HepG2 (cell line): ENCODE data around the gene GDE1. TPM values are rescaled to one million over a fixed set of nuclear protein-coding genes. Genes with fewer than 3 reads are reported as not detected.

ENCODE experiments used
- ATAC-seq: fragments of 200-7000 bp; cut with Tn5 transposase; 3 replicates; pipeline ENCODE4 v1.9.1; 2020; ENCODE audit warnings: mild to moderate bottlenecking, moderate library complexity
- BruUV-seq: library from RNA; stranded (reverse); fragments of 400-500 nt; replicated peaks from 2 replicates; lab custom pipeline; 2021; lab: Mats Ljungman, UMichigan
- CTCF ChIA-PET: fragments of 300-600 bp; formaldehyde crosslinking; extraction: SDS; loops from one replicate; lab custom pipeline; 2021; ENCODE audit warnings: low total read pairs, inconsistent platforms, low intra/inter-chr PET ratio; lab: Yijun Ruan, JAX
- POLR2A ChIA-PET: fragments of 350-600 bp; sonication (Branson Sonifier 250); formaldehyde crosslinking; loops from one replicate; lab custom pipeline; 2020; ENCODE audit warnings: antibody characterized with exemption, inconsistent platforms; lab: Yijun Ruan, JAX
- DNase-seq: peaks from one replicate; pipeline ENCODE4 v3.0.0-alpha.2; 2015; ENCODE audit warnings: low spot score
- FAIRE-seq: peaks from 3 replicates; lab custom pipeline; 2011; peaks lifted over from hg19 to GRCh38; lab: Jason Lieb, UNC
- H2AFZ ChIP-seq: one replicate; pipeline ENCODE4 v1.6.1; 2011; ENCODE audit warnings: low read length, inconsistent platforms
- H3K27ac ChIP-seq: fragments of 300-600 bp; 3 replicates; pipeline ENCODE4 v1.8.0; 2011; ENCODE audit warnings: mixed run types, mild to moderate bottlenecking, mixed read lengths, low read length, inconsistent platforms; ENCODE audit not compliant: insufficient read depth; ENCODE audit errors: extremely low read length
- H3K27me3 ChIP-seq, 2 experiments: fragments of 200-600 bp in 1 of 2; 2 replicates in 1 of 2; 3 replicates in 1 of 2; pipeline versions ENCODE4 v1.6.0 to v1.8.0; 2011; ENCODE audit warnings: low read length in 2 of 2, mild to moderate bottlenecking in 2 of 2, moderate library complexity in 2 of 2, inconsistent platforms in 1 of 2; ENCODE audit not compliant: insufficient read depth in 2 of 2, control insufficient read depth in 1 of 2
- H3K36me3 ChIP-seq, 2 experiments: fragments of 200-600 bp in 1 of 2; replicated peaks in 1 of 2; 2 replicates in 1 of 2; 3 replicates in 1 of 2; pipeline versions ENCODE4 v1.5.1 to v1.8.0; 2011; ENCODE audit warnings: low read length in 2 of 2, inconsistent platforms in 1 of 2; ENCODE audit not compliant: insufficient read depth in 2 of 2, control insufficient read depth in 1 of 2
- H3K4me1 ChIP-seq: 2 replicates; pipeline ENCODE4 v1.5.1; 2012; ENCODE audit warnings: low read length, inconsistent platforms; ENCODE audit not compliant: insufficient read depth
- H3K4me2 ChIP-seq: 2 replicates; pipeline ENCODE4 v1.6.0; 2011; ENCODE audit warnings: low read depth, low read length, inconsistent platforms
- H3K4me3 ChIP-seq, 3 experiments: fragments of 200-600 bp in 1 of 3; sonication (generic), shearing (Covaris generic) in 1 of 3; replicated peaks in 1 of 3; 2 replicates each; pipeline ENCODE4 v1.5.1; 2011 to 2016; ENCODE audit warnings: low read length in 3 of 3, inconsistent platforms in 2 of 3, low read depth in 2 of 3, mild to moderate bottlenecking in 2 of 3, control low read depth in 1 of 3, mixed read lengths in 1 of 3; ENCODE audit not compliant: insufficient read depth in 1 of 3
- H3K79me2 ChIP-seq: one replicate; pipeline ENCODE4 v1.6.1; 2011; ENCODE audit warnings: low read length, inconsistent platforms; ENCODE audit not compliant: insufficient read depth
- H3K9ac ChIP-seq: 2 replicates; pipeline ENCODE4 v1.6.0; 2011; ENCODE audit warnings: mild to moderate bottlenecking, low read depth, low read length, inconsistent platforms; ENCODE audit not compliant: insufficient read depth
- H3K9me3 ChIP-seq: 2 replicates; pipeline ENCODE4 v1.5.1; 2012; ENCODE audit warnings: mild to moderate bottlenecking, low read length
- H4K20me1 ChIP-seq: 2 replicates; pipeline ENCODE4 v1.6.0; 2011; ENCODE audit warnings: inconsistent platforms, mild to moderate bottlenecking, low read length, moderate library complexity; ENCODE audit not compliant: insufficient read depth
- ADNP ChIP-seq: sonication (generic); formaldehyde crosslinking; IDR thresholded peaks from 2 replicates; pipeline ENCODE4 v1.4.0; 2020; ENCODE audit warnings: missing genetic modification reagents
- KAT8 ChIP-seq: IDR thresholded peaks from 2 replicates; pipeline ENCODE4 v1.6.1; 2016; ENCODE audit warnings: missing genetic modification reagents, missing compliant biosample characterization
- MAFF ChIP-seq: IDR thresholded peaks from 2 replicates; pipeline ENCODE4 v1.6.1; 2011; ENCODE audit warnings: low read depth, low read length, improper control_type of control experiment
- MAFK ChIP-seq, 2 experiments: IDR thresholded peaks in 1 of 2; conservative IDR thresholded peaks in 1 of 2; 2 replicates each; pipeline ENCODE4 v1.6.1; 2011; ENCODE audit warnings: improper control_type of control experiment in 2 of 2, low read length in 2 of 2
- NFE2 ChIP-seq: sonication (generic); formaldehyde crosslinking; IDR thresholded peaks from 2 replicates; pipeline ENCODE4 v1.4.0; 2020; ENCODE audit warnings: missing genetic modification reagents
- NFE2L2 ChIP-seq: fragments of 150-350 bp; IDR thresholded peaks from 2 replicates; pipeline ENCODE4 v1.6.1; 2014; ENCODE audit warnings: low read length
- NR2F2 ChIP-seq: IDR thresholded peaks from 2 replicates; pipeline ENCODE4 v1.6.1; 2012; ENCODE audit warnings: low read depth, inconsistent platforms, borderline replicate concordance
- ZNF564 ChIP-seq: sonication (generic); formaldehyde crosslinking; IDR thresholded peaks from 2 replicates; pipeline ENCODE4 v1.8.1; 2023; ENCODE audit warnings: mild to moderate bottlenecking, missing genetic modification reagents
- WGBS: methylation state at CpG from one replicate; pipeline ENCODE4 v1.1.6; 2017; ENCODE audit warnings: low lambda C conversion rate; 5-methylcytosine and 5-hydroxymethylcytosine counted together
- in situ Hi-C: cut with HindIII; loops from 2 replicates; pipeline ENCODE4 v1.10.0; 2017; ENCODE audit warnings: low pct_unique_long_range_greater_than_20kb; ENCODE audit not compliant: extremely low pct_ligation_motif_present
- intact Hi-C: fragments of 100-400 bp; cut with micrococcal nuclease; formaldehyde crosslinking; loops from one replicate; pipeline ENCODE4 v1.10.0; 2022; ENCODE audit not compliant: unreplicated experiment
- polyA plus RNA-seq, 8 experiments: library from polyadenylated mRNA; depleted of rRNA in 3 of 8; stranded (reverse) in 7 of 8; unstranded in 1 of 8; fragments of >200 nt; fragmentation: Illumina TruSeq in 4 of 8; extraction: Trizol in 4 of 8; gene quantifications; 2 replicates each; pipeline versions ENCODE4 v1.2.1 to v1.2.3, GENCODE V29; 2011 to 2016; ENCODE audit warnings: low read depth in 4 of 8, missing spikeins in 1 of 8, mixed read lengths in 1 of 8; ENCODE audit not compliant: insufficient read depth in 1 of 8
- total RNA-seq, 5 experiments: library from RNA; depleted of rRNA; stranded (reverse); fragments of >200 nt; fragmentation: Illumina TruSeq; extraction: Trizol; gene quantifications; 2 replicates each; pipeline ENCODE4 v1.2.3, GENCODE V29; 2016; ENCODE audit warnings: low read depth in 1 of 5

The GDE1 gene
- total and polyA plus RNA-seq, 2 of the 13 experiments (the other 11 are each of a cell fraction or from before 2014, with no cell fraction given), result 35.9 to 59.0 TPM

GRCh38 chr16:19481769-19482168 lies 40.1 kb downstream of the GDE1 start:
- H3K4me2 ChIP-seq, result no peak overlapping the region
- no TSS peak for BruUV-seq
- FAIRE-seq (no peak), ATAC-seq (no peak), DNase-seq (no peak)
- H3K27ac ChIP-seq, result no peak overlapping the region
- ChIA-PET POLR2A (no interaction called here), CTCF (no interaction called here)
- intact Hi-C loops (no loop called here), in situ Hi-C loops (no loop called here)
- TF ChIP-seq ZNF564 (CRISPR knock-in tag) (peak; percentile 96; the same call in 1 of the 2 replicates), ADNP (CRISPR knock-in tag) (no peak)
- 0 out of 5 replicates have a peak, but pooled peaks cover 0 to 1% of the 10 kb centered on the region in 2 experiments for H3K27me3 ChIP-seq
- H3K79me2 ChIP-seq, result no peaks in the 10 kb centered on the region
- no peak overlapping the region for H3K4me3 ChIP-seq
- H3K9ac ChIP-seq, result no peak overlapping the region
- H4K20me1 ChIP-seq, result no peaks in the 10 kb centered on the region
- 62% methylated on average over 5 of the region's 5 CpGs for WGBS
- no peaks in the 10 kb centered on the region for H3K36me3 ChIP-seq
- peaks cover 33% of the 10 kb centered on the region for H3K4me1 ChIP-seq
- no peaks in the 10 kb centered on the region for H3K9me3 ChIP-seq
- no peak overlapping the region for H2AFZ ChIP-seq

GRCh38 chr16:19481296-19481695 lies 40.6 kb downstream of the GDE1 start:
- H3K27ac ChIP-seq, result no peak overlapping the region
- TF ChIP-seq MAFK (conservative IDR thresholded peaks at IDR 0.05 in 1 of 2, IDR thresholded peaks at IDR 0.05 in 1 of 2; ENCODE audit: low read length in 2 of 2) (peak; percentile 69 to 84), MAFF (peak; percentile 57), KAT8 (CRISPR knock-in tag) (no peak), NFE2L2 (peak; percentile 92), NFE2 (peak; percentile 74), NR2F2 (no peak)
- H3K27me3 ChIP-seq, result no peaks in the 10 kb centered on the region
- in situ Hi-C loops, result no loop called here
- FAIRE-seq, result no peak
- no peak overlapping the region for H3K9ac ChIP-seq
- H3K4me2 ChIP-seq, result no peak overlapping the region
- no peaks in the 10 kb centered on the region for H3K36me3 ChIP-seq
- ChIA-PET CTCF (no interaction called here), POLR2A (no interaction called here)
- peaks cover 33% of the 10 kb centered on the region for H3K4me1 ChIP-seq
- intact Hi-C loops, result no loop called here
- no peaks in the 10 kb centered on the region for H3K9me3 ChIP-seq
- ATAC-seq, result no peak
- H3K4me3 ChIP-seq, result no peak overlapping the region
- H4K20me1 ChIP-seq, result no peaks in the 10 kb centered on the region
- 38% methylated on average over 2 of the region's 2 CpGs for WGBS
- BruUV-seq, result no TSS peak
- no peak for DNase-seq
- no peak overlapping the region for H2AFZ ChIP-seq
- no peaks in the 10 kb centered on the region for H3K79me2 ChIP-seq
